Transverse colon (tissue), 4 donors: ENCODE measurements around the gene GPR15.

Experiments
- CTCF ChIP-seq, 5 experiments: fragments of 200-600 bp in 3 of 5; fragments of 450-650 bp in 2 of 5; sonication (generic) in 3 of 5; IDR thresholded peaks; 1 replicate in 2 of 5; 2 replicates in 3 of 5; pipeline ENCODE4 v1.5.1; 2016 to 2017; ENCODE audit warnings: antibody characterized with exemption in 5 of 5, inconsistent platforms in 3 of 5, mild to moderate bottlenecking in 2 of 5, moderate library complexity in 1 of 5
- EP300 ChIP-seq: sonication (generic); formaldehyde crosslinking; IDR thresholded peaks from one replicate; pipeline ENCODE4 v1.6.1; 2017; ENCODE audit warnings: antibody characterized with exemption, low read depth
- POLR2A ChIP-seq: fragments of 450-650 bp; IDR thresholded peaks from one replicate; pipeline ENCODE4 v1.6.1; 2016; ENCODE audit warnings: antibody characterized with exemption, mild to moderate bottlenecking, moderate library complexity
- POLR2AphosphoS5 ChIP-seq, 3 donors: sonication (generic); formaldehyde crosslinking; IDR thresholded peaks; one replicate each; pipeline ENCODE4 v1.6.1; 2016; ENCODE audit warnings: antibody characterized with exemption in 3 of 3

- TF ChIP-seq CTCF (IDR thresholded peaks at IDR 0.05) (no peak), POLR2A (no peak), EP300 (no peak), POLR2AphosphoS5 (IDR thresholded peaks at IDR 0.05) (no peak)
These were observed 1.1 kb upstream of the GPR15 start for GRCh38 chr3:98530676-98531075.
